GM18868 (cell line): ENCODE measurements around the gene XPR1.

Experiments used
- ATAC-seq: cut with Tn5 transposase; IDR thresholded peaks from one replicate; pipeline ENCODE4 v1.9.1; 2021; ENCODE audit warnings: mild to moderate bottlenecking, moderate library complexity; ENCODE audit not compliant: unreplicated experiment

The XPR1 gene

DNA sequence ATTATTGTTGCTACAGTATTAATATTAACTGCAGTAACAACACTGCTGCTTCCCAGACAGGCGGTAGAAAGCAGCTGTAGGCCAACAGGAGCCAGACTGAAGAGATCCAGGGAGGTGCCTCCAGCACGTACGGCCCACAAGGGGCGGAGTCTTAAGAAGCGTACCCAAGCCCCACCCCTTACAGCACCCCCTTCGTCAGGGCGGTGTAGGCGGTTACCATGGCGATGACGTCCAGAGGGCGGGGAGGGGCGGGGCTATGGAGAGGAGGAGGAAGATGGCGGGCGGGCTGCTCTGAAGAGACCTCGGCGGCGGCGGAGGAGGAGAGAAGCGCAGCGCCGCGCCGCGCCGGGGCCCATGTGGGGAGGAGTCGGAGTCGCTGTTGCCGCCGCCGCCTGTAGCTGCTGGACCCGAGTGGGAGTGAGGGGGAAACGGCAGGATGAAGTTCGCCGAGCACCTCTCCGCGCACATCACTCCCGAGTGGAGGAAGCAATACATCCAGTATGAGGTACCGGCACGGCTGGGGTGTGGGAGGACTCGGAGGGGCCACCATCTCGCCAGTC, at the start of gene XPR1:
Gene XPR1 (plus strand): TSS at position 257 of the 560 bp plus-strand sequence. CDS start 180 bp downstream, at position 437.
- peak; percentile 97 for ATAC-seq

DNA sequence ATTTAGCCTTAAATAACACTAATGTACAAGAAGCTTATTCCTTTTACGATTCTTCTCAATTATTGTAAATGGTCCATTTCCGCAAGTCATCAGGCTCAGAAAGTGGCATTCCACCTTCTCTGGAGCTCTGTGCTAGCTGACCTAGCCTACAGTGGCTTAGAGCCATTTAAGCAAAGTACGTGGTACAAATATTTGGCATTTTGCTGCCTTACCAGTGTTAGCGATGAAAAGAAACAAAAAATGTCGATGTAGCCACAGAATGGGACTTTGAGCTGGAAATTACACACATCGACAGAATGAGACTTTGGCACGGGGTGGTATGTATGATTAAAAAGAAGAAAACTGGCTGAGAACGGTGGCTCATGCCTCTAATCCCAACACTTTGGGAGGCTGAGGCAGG, 47.0 kb upstream of the XPR1 start:
- no peak for ATAC-seq

DNA sequence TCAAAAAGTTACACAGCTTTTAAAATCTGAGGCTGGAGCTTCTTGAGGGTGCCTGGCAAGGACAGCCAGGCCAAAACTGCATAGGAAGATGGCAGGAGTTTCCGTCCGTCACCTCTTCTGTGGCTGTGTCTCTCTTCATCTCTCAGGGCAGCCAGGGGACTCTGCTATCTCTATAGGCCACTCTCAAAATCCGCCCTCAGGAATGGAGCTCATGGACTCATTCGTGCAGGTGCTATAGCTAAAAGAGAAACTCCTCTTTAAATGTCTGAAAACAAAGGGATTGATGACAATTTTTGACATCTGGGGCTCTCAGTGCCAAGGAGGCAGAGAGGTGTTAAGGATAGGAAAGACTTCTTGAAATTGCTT, 45.8 kb upstream of the XPR1 start:
- no peak for ATAC-seq

GRCh38 chr1:180586671-180587155, 45.1 kb upstream of the XPR1 start:
- no peak for ATAC-seq

GRCh38 chr1:180588121-180588520, 43.7 kb upstream of the XPR1 start:
- ATAC-seq = no peak

- no peak for ATAC-seq
These were observed 40.9 kb upstream of the XPR1 start for GRCh38 chr1:180590889-180591288.

GRCh38 chr1:180593382-180593781, 38.4 kb upstream of the XPR1 start:
- no peak for ATAC-seq

GRCh38 chr1:180594723-180595122, 37.1 kb upstream of the XPR1 start:
- ATAC-seq = no peak

GRCh38 chr1:180595966-180596365, 35.9 kb upstream of the XPR1 start:
- no peak for ATAC-seq

- ATAC-seq = no peak
These were observed 34.3 kb upstream of the XPR1 start for GRCh38 chr1:180597520-180597919.

- no peak for ATAC-seq
These were observed 33.4 kb upstream of the XPR1 start for GRCh38 chr1:180598333-180598974.

DNA sequence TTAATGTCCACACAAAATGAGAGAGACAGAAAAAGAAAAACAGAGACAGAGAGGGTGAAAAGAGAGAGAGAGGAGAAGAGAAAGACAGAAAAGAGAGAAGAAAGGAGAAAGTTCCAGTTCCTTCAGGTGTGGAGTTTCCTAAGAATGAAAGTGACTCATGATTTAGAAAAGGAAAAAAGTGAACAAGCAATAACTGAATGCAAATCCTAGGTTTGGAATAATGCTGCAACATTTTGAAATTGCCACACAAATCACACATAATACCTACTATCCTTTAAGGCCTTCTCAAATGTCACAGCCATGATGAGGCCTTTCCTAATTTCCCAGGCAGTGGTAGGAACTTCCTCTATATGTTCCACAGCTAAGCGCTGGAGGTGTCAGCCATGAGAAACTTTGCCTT, 31.5 kb upstream of the XPR1 start:
- ATAC-seq = no peak

DNA sequence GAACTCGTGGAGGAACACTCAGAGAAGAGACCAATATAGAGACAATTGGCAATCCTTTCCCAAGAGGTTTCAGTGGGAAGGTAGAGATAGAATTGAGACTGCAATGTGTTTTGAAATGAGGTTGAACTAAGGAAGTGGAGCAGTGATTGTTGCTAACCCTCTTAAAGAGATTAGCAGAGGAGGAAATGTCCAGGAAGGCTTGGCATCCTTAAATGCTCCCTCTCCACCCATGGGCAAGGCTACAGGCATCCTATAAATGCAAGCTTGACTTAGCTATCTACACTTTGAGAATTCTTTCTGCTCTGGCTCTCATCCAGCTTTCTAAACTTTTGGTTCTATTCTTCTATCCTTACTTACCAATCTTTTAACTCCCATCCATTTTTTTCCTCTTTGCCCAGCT, 30.3 kb upstream of the XPR1 start:
- ATAC-seq = no peak

GRCh38 chr1:180603223-180603849, 28.5 kb upstream of the XPR1 start:
- ATAC-seq = no peak

- no peak for ATAC-seq
These were observed 28.0 kb upstream of the XPR1 start for GRCh38 chr1:180603850-180604226.

DNA sequence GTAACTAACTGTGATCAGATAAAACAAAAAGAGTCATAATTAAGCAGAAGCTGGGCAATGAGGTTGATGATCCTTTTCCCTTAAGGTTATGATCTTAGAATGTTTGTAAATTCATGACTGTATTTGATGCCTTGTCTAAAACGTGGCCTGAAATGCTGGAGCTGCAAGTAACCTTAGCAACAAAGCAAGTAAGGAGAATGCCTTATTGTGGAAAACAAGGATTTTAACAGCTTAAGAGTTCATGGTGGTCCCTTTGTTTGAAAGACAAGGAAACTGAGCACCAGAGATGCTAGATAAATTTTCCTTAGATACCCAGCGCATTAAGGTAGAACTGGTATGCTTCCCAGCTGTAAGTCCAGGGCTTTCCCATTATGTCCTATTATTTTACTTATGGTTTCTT, 25.7 kb upstream of the XPR1 start:
- ATAC-seq = no peak

GRCh38 chr1:180609643-180610555, 21.9 kb upstream of the XPR1 start:
- ATAC-seq = no peak

- no peak for ATAC-seq
These were observed 21.2 kb upstream of the XPR1 start for GRCh38 chr1:180610556-180611015.

DNA sequence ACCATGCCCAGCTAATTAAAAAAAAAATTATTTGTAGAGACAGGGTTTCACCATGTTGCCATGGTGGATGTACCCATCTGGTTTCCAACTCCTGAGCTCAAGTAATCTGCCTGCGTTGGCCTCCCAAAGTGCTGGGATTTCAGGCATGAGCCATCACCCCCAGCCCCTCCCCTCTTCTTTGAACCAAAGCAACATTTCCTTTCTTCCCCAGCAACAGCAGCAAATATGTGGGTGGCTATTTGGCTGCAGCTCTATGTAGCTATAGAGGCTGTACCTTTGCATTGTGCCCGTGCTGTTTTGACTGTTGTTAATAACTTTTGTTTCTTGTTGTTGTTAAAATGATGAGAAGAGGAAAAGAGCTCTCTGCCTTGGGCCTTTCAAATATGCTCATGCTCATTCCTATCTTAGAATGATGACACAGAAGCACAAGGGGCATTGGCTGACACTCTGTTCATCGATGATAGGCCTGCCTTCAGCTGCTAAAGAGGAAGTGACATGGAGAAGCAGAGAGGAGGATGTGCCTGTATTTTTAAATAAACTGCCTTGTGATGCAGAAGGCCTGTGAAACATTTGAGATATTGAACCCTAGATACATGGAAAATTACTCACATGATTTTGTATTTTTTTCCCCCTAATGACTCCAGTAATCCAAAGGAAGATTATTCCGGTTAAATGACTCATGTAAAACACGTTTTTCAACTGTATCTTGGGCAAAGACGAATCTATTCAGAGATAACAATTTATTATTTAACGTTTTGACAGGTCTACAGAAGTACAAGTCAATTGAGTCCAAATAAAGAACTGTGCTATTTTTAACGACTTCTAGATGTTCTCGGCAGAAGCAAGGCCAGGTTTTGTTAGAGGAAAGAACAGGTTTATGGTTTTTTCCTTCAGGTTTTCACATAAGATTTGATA, 20.5 kb upstream of the XPR1 start:
- ATAC-seq = peak; percentile 42

- no peak for ATAC-seq
These were observed 19.2 kb upstream of the XPR1 start for GRCh38 chr1:180612632-180613031.
